ENCODE measurements around the gene JADE1.

JADE1 gene

GRCh38 chr4:128819082-128819742 is 9.7 kb downstream of the JADE1 start:
- H3K4me2 ChIP-seq (ENCODE audit: low read length, poor library complexity, severe bottlenecking) = no peak overlapping the region
- 81% methylated on average over 6 of the region's 6 CpGs for WGBS

GRCh38 chr4:128820671-128821070 is 11.2 kb downstream of the JADE1 start:
- Histone ChIP-seq H3K27ac (ENCODE audit: low read length, poor library complexity, severe bottlenecking) (no peak overlapping the region), H3K36me3 (ENCODE audit: control insufficient read depth in 1 of 2, insufficient read depth in 2 of 2, low read depth in 1 of 2, low read length in 2 of 2) (peaks cover 4 to 6% of the 10 kb centered on the region in 2 experiments), H3K79me1 (replicated peaks; ENCODE audit: low read length, poor library complexity, severe bottlenecking) (no peaks in the 10 kb centered on the region), H3K9ac (ENCODE audit: low read length) (no peak overlapping the region), H2AK5ac (ENCODE audit: low read length, severe bottlenecking) (no peak overlapping the region), H3K23ac (ENCODE audit: low read length in 2 of 2) (no peak overlapping the region), H3K4me2 (ENCODE audit: low read length, poor library complexity, severe bottlenecking) (no peak overlapping the region), H3K14ac (ENCODE audit: low read length in 2 of 2) (no peak overlapping the region), H3K9me3 (ENCODE audit: control insufficient read depth, low read length) (no peaks in the 10 kb centered on the region), H2BK15ac (ENCODE audit: low read depth, poor library complexity, severe bottlenecking) (no peak overlapping the region), H3K4me3 (ENCODE audit: insufficient read depth in 1 of 2, low read depth in 1 of 2, low read length in 2 of 2) (no peak overlapping the region), H3K27me3 (ENCODE audit: control insufficient read depth in 1 of 2, insufficient read depth in 1 of 2, low read length in 2 of 2) (no peaks in the 10 kb centered on the region), H3K18ac (ENCODE audit: low read depth in 1 of 2, low read length in 2 of 2) (no peak overlapping the region), H4K91ac (ENCODE audit: low read length) (no peak overlapping the region), H4K8ac (ENCODE audit: low read length) (no peak overlapping the region), H2BK5ac (ENCODE audit: low read depth, low read length, poor library complexity, severe bottlenecking) (no peak overlapping the region), H2BK12ac (ENCODE audit: low read length in 2 of 2) (no peak overlapping the region), H3K4ac (ENCODE audit: low read depth in 1 of 2, low read length in 2 of 2) (no peak overlapping the region), H2AFZ (ENCODE audit: low read depth, low read length) (no peak overlapping the region), H3K4me1 (ENCODE audit: control insufficient read depth, insufficient read depth, low read depth, low read length) (peaks cover 16% of the 10 kb centered on the region), H2BK120ac (ENCODE audit: low read depth, low read length) (no peak overlapping the region)
- DNase-seq = no peak
- 44% methylated on average over 3 of the region's 3 CpGs for WGBS

More at GRCh38 chr4:128819082-128819742, 9.7 kb downstream of the JADE1 start:
- H3K4me3 ChIP-seq (ENCODE audit: insufficient read depth in 1 of 2, low read depth in 1 of 2, low read length in 2 of 2) = no peak overlapping the region
- no peak overlapping the region for H3K23ac ChIP-seq (ENCODE audit: low read length in 2 of 2)
- no peak overlapping the region for H2AK5ac ChIP-seq (ENCODE audit: low read length, severe bottlenecking)
- H3K4me1 ChIP-seq (ENCODE audit: control insufficient read depth, insufficient read depth, low read depth, low read length) = peaks cover 13% of the 10 kb centered on the region
- DNase-seq = no peak
- no peaks in the 10 kb centered on the region for H3K79me1 ChIP-seq (replicated peaks; ENCODE audit: low read length, poor library complexity, severe bottlenecking)
- H2BK12ac ChIP-seq (ENCODE audit: low read length in 2 of 2) = no peak overlapping the region
- no peak overlapping the region for H2AFZ ChIP-seq (ENCODE audit: low read depth, low read length)
- H4K8ac ChIP-seq (ENCODE audit: low read length) = no peak overlapping the region
- peak overlapping the region in 1 of 2 experiments; percentile 26 for H3K4ac ChIP-seq (ENCODE audit: low read depth in 1 of 2, low read length in 2 of 2)
- H3K9me3 ChIP-seq (ENCODE audit: control insufficient read depth, low read length) = no peaks in the 10 kb centered on the region
- no peak overlapping the region for H2BK5ac ChIP-seq (ENCODE audit: low read depth, low read length, poor library complexity, severe bottlenecking)
- no peak overlapping the region for H3K9ac ChIP-seq (ENCODE audit: low read length)
- H3K18ac ChIP-seq (ENCODE audit: low read depth in 1 of 2, low read length in 2 of 2) = peak overlapping the region in 1 of 2 experiments; percentile 29
- peak overlapping the region; percentile 41 for H3K27ac ChIP-seq (ENCODE audit: low read length, poor library complexity, severe bottlenecking)
- H3K36me3 ChIP-seq (ENCODE audit: control insufficient read depth in 1 of 2, insufficient read depth in 2 of 2, low read depth in 1 of 2, low read length in 2 of 2) = peaks cover 4 to 6% of the 10 kb centered on the region in 2 experiments
- H3K14ac ChIP-seq (ENCODE audit: low read length in 2 of 2) = no peak overlapping the region
- no peak overlapping the region for H2BK120ac ChIP-seq (ENCODE audit: low read depth, low read length)
- no peaks in the 10 kb centered on the region for H3K27me3 ChIP-seq (ENCODE audit: control insufficient read depth in 1 of 2, insufficient read depth in 1 of 2, low read length in 2 of 2)
- H2BK15ac ChIP-seq (ENCODE audit: low read depth, poor library complexity, severe bottlenecking) = no peak overlapping the region
- H4K91ac ChIP-seq (ENCODE audit: low read length) = no peak overlapping the region

GRCh38 chr4:128821151-128821550 is 11.7 kb downstream of the JADE1 start:
- Histone ChIP-seq H2AFZ (ENCODE audit: low read depth, low read length) (no peak overlapping the region), H3K79me1 (replicated peaks; ENCODE audit: low read length, poor library complexity, severe bottlenecking) (no peaks in the 10 kb centered on the region), H3K4me1 (ENCODE audit: control insufficient read depth, insufficient read depth, low read depth, low read length) (peaks cover 19% of the 10 kb centered on the region), H3K9me3 (ENCODE audit: control insufficient read depth, low read length) (no peaks in the 10 kb centered on the region), H3K4me2 (ENCODE audit: low read length, poor library complexity, severe bottlenecking) (no peak overlapping the region), H2BK15ac (ENCODE audit: low read depth, poor library complexity, severe bottlenecking) (no peak overlapping the region), H3K23ac (ENCODE audit: low read length in 2 of 2) (no peak overlapping the region), H3K36me3 (ENCODE audit: control insufficient read depth in 1 of 2, insufficient read depth in 2 of 2, low read depth in 1 of 2, low read length in 2 of 2) (peaks cover 4 to 6% of the 10 kb centered on the region in 2 experiments), H2BK120ac (ENCODE audit: low read depth, low read length) (no peak overlapping the region), H3K18ac (ENCODE audit: low read depth in 1 of 2, low read length in 2 of 2) (no peak overlapping the region), H2BK12ac (ENCODE audit: low read length in 2 of 2) (no peak overlapping the region), H3K9ac (ENCODE audit: low read length) (no peak overlapping the region), H4K91ac (ENCODE audit: low read length) (no peak overlapping the region), H3K4ac (ENCODE audit: low read depth in 1 of 2, low read length in 2 of 2) (no peak overlapping the region), H3K14ac (ENCODE audit: low read length in 2 of 2) (no peak overlapping the region), H2AK5ac (ENCODE audit: low read length, severe bottlenecking) (no peak overlapping the region), H3K4me3 (ENCODE audit: insufficient read depth in 1 of 2, low read depth in 1 of 2, low read length in 2 of 2) (no peak overlapping the region), H2BK5ac (ENCODE audit: low read depth, low read length, poor library complexity, severe bottlenecking) (no peak overlapping the region), H3K27ac (ENCODE audit: low read length, poor library complexity, severe bottlenecking) (no peak overlapping the region), H4K8ac (ENCODE audit: low read length) (no peak overlapping the region), H3K27me3 (ENCODE audit: control insufficient read depth in 1 of 2, insufficient read depth in 1 of 2, low read length in 2 of 2) (no peaks in the 10 kb centered on the region)
- DNase-seq = no peak
- 87% methylated on average over 2 of the region's 2 CpGs for WGBS

GRCh38 chr4:128823025-128823661 is 13.6 kb downstream of the JADE1 start:
- no peak overlapping the region for H2AK5ac ChIP-seq (ENCODE audit: low read length, severe bottlenecking)
- no peak overlapping the region for H3K4ac ChIP-seq (ENCODE audit: low read depth in 1 of 2, low read length in 2 of 2)
- no peak overlapping the region for H3K18ac ChIP-seq (ENCODE audit: low read depth in 1 of 2, low read length in 2 of 2)
- peak overlapping the region in 1 of 2 experiments; percentile 48 for H3K4me3 ChIP-seq (ENCODE audit: insufficient read depth in 1 of 2, low read depth in 1 of 2, low read length in 2 of 2)
- WGBS = no CpG with 5 or more reads among the region's 1 CpG
- H3K4me2 ChIP-seq (ENCODE audit: low read length, poor library complexity, severe bottlenecking) = no peak overlapping the region
- no peak overlapping the region for H3K23ac ChIP-seq (ENCODE audit: low read length in 2 of 2)
- H2BK5ac ChIP-seq (ENCODE audit: low read depth, low read length, poor library complexity, severe bottlenecking) = no peak overlapping the region
- no peak overlapping the region for H3K14ac ChIP-seq (ENCODE audit: low read length in 2 of 2)
- no peak overlapping the region for H2AFZ ChIP-seq (ENCODE audit: low read depth, low read length)
- peaks cover 0 to 6% of the 10 kb centered on the region in 2 experiments for H3K36me3 ChIP-seq (ENCODE audit: control insufficient read depth in 1 of 2, insufficient read depth in 2 of 2, low read depth in 1 of 2, low read length in 2 of 2)
- no peaks in the 10 kb centered on the region for H3K79me1 ChIP-seq (replicated peaks; ENCODE audit: low read length, poor library complexity, severe bottlenecking)
- no peaks in the 10 kb centered on the region for H3K27me3 ChIP-seq (ENCODE audit: control insufficient read depth in 1 of 2, insufficient read depth in 1 of 2, low read length in 2 of 2)
- H2BK120ac ChIP-seq (ENCODE audit: low read depth, low read length) = no peak overlapping the region
- no peaks in the 10 kb centered on the region for H3K9me3 ChIP-seq (ENCODE audit: control insufficient read depth, low read length)
- peak; percentile 84 for DNase-seq
- peaks cover 21% of the 10 kb centered on the region for H3K4me1 ChIP-seq (ENCODE audit: control insufficient read depth, insufficient read depth, low read depth, low read length)
- no peak overlapping the region for H4K8ac ChIP-seq (ENCODE audit: low read length)
- no peak overlapping the region for H2BK15ac ChIP-seq (ENCODE audit: low read depth, poor library complexity, severe bottlenecking)
- H3K9ac ChIP-seq (ENCODE audit: low read length) = peak overlapping the region; percentile 78
- H3K27ac ChIP-seq (ENCODE audit: low read length, poor library complexity, severe bottlenecking) = no peak overlapping the region
- H2BK12ac ChIP-seq (ENCODE audit: low read length in 2 of 2) = no peak overlapping the region
- H4K91ac ChIP-seq (ENCODE audit: low read length) = no peak overlapping the region
